Placental epithelial cell (primary cell): Measurements from ENCODE around the gene METTL27. TPM values are rescaled to one million over a fixed set of nuclear protein-coding genes. Genes with fewer than 3 reads are reported as not detected.

Experiments used
- total RNA-seq: library from RNA; depleted of rRNA; stranded (reverse); fragments of >200 nt; gene quantifications from 2 replicates; pipeline ENCODE4 v1.2.3, GENCODE V29; 2012

The METTL27 gene
- total RNA-seq = 1.6 and 8.2 TPM in 2 replicates

GRCh38 chr7:73842067-73842976 lies at the start of gene METTL27:
Gene METTL27, minus strand, starts transcription at chr7:73842516. Its CDS starts 376 bp downstream, at chr7:73842140.

GRCh38 chr7:73860859-73861258 lies 18.5 kb upstream of the METTL27 start, which contains the start of gene TMEM270:
Gene TMEM270, plus strand, starts transcription at chr7:73861159. Its CDS starts 36 bp downstream, at chr7:73861195.

GRCh38 chr7:73830681-73831583 lies 11.4 kb downstream of the METTL27 start, which contains the start of gene CLDN4:
Gene CLDN4, plus strand, starts transcription at chr7:73830996. Its CDS starts 206 bp downstream, at chr7:73831202.

Other genes with a start within 250 kb of the METTL27 start
- gene MLXIPL, start 218.0 kb downstream of the METTL27 start, total RNA-seq = not detected in 2 replicates
- 0.87 and 2.7 TPM in 2 replicates for gene VPS37D, start 174.7 kb downstream of the METTL27 start, total RNA-seq
- 3.5 and 3.6 TPM in 2 replicates for gene DNAJC30, start 159.1 kb downstream of the METTL27 start, total RNA-seq
- gene BUD23, start 158.9 kb downstream of the METTL27 start, total RNA-seq = 23.6 and 52.9 TPM in 2 replicates
- gene STX1A, start 122.8 kb downstream of the METTL27 start, total RNA-seq = 2.4 and 7.4 TPM in 2 replicates
- gene ABHD11, start 103.7 kb downstream of the METTL27 start, total RNA-seq = 14.1 and 16.1 TPM in 2 replicates
- not detected in 2 replicates for gene CLDN3, start 72.2 kb downstream of the METTL27 start, total RNA-seq
- gene CLDN4, start 11.5 kb downstream of the METTL27 start, total RNA-seq = 216 and 226 TPM in 2 replicates
- not detected in 2 replicates for gene TMEM270, start 18.6 kb upstream of the METTL27 start, total RNA-seq
- gene ELN, start 185.7 kb upstream of the METTL27 start, total RNA-seq = 0.22 and 0.39 TPM in 2 replicates
- 32.2 and 48.9 TPM in 2 replicates for gene LIMK1, start 241.3 kb upstream of the METTL27 start, total RNA-seq